ENCODE results near the gene WNT9B. TPM values are rescaled to one million over a fixed set of nuclear protein-coding genes. Genes with fewer than 3 reads are reported as not detected.

WNT9B gene
- total RNA-seq, 1 experiment from 2014 or later: 0.70 TPM

GRCh38 chr17:46831573-46832330 is 19.6 kb upstream of the WNT9B start:
- Histone ChIP-seq H4K5ac (ENCODE audit: insufficient read length, low read depth, low read length) (no peak overlapping the region), H3K9ac (ENCODE audit: extremely low read depth, insufficient read length, low read length) (no peak overlapping the region), H3K9me3 (ENCODE audit: control insufficient read depth, low read depth, low read length) (no peaks in the 10 kb centered on the region), H3K23me2 (ENCODE audit: insufficient read length, low read depth, low read length, poor library complexity, severe bottlenecking) (no peaks in the 10 kb centered on the region), H3K56ac (ENCODE audit: insufficient read length, low read depth, low read length) (no peak overlapping the region), H2AK5ac (ENCODE audit: insufficient read length, low read length) (no peak overlapping the region), H3K27me3 (ENCODE audit: insufficient read depth, low read length) (no peaks in the 10 kb centered on the region), H3K79me2 (ENCODE audit: insufficient read depth, low read length) (no peaks in the 10 kb centered on the region), H3T11ph (ENCODE audit: low read length) (no peak overlapping the region), H3K4me2 (ENCODE audit: insufficient read depth, insufficient read length, low read length) (no peak overlapping the region), H3K4me1 (ENCODE audit: insufficient read depth, low read length) (no peaks in the 10 kb centered on the region), H3K23ac (ENCODE audit: insufficient read length, low read depth, low read length) (no peak overlapping the region), H2BK120ac (ENCODE audit: low read depth, low read length, poor library complexity, severe bottlenecking) (no peak overlapping the region), H2AFZ (ENCODE audit: low read length) (no peak overlapping the region), H3K14ac (ENCODE audit: insufficient read depth, low read length) (peak overlapping the region; percentile 76), H4K20me1 (ENCODE audit: control insufficient read depth, insufficient read depth, insufficient read length) (no peaks in the 10 kb centered on the region), H3K27ac (ENCODE audit: insufficient read length, low read depth, low read length) (no peak overlapping the region), H2BK12ac (ENCODE audit: insufficient read length, low read depth, low read length) (no peak overlapping the region), H3K18ac (ENCODE audit: insufficient read length, low read depth, low read length) (no peak overlapping the region), H2BK15ac (ENCODE audit: low read depth, low read length) (no peak overlapping the region), H3K4ac (ENCODE audit: low read depth, low read length) (no peak overlapping the region), H3K79me1 (ENCODE audit: insufficient read depth, low read depth, low read length, poor library complexity, severe bottlenecking) (no peaks in the 10 kb centered on the region), H4K91ac (ENCODE audit: insufficient read length, low read depth, low read length) (no peak overlapping the region), H2BK20ac (ENCODE audit: low read depth, low read length, poor library complexity, severe bottlenecking) (no peak overlapping the region), H2BK5ac (ENCODE audit: insufficient read length, low read length) (no peak overlapping the region), H4K8ac (replicated peaks; ENCODE audit: insufficient read length, low read depth, low read length) (no peak overlapping the region)
- peak; percentile 32 for DNase-seq
- peaks cover 0 to 2% (median 0%) of the 10 kb centered on the region in 3 experiments; a peak in 1 of 7 replicates for H3K36me3 Mint-ChIP-seq (ENCODE audit: insufficient read depth in 1 of 3, low read depth in 3 of 3)
- no peaks in the 10 kb centered on the region; a peak in 1 of 5 replicates for H3K9me3 Mint-ChIP-seq
- TF ChIP-seq CTCF (conservative IDR thresholded peaks at IDR 0.05): no peak
- H3K27me3 Mint-ChIP-seq (ENCODE audit: low read depth): peaks cover 45% of the 10 kb centered on the region
- H3K27ac Mint-ChIP-seq: no peak overlapping the region
- no peak overlapping the region; a peak in 1 of 5 replicates for H3K4me3 Mint-ChIP-seq
- H3K4me1 Mint-ChIP-seq: peaks cover 36 to 43% of the 10 kb centered on the region in 2 experiments
- WGBS (ENCODE audit: extremely low coverage, insufficient read length, low lambda C conversion rate): no CpG with 5 or more reads among the region's 14 CpGs
